D341Med (cell line): ENCODE measurements around the gene RNASET2.
"Not testable (repeated sequence)": the region's sequence is repeated elsewhere in the genome, so short reads cannot be mapped to it uniquely, and the experiment has no call there.

Experiments used
- DNase-seq: peaks from one replicate; pipeline ENCODE4 v3.0.0; 2012; ENCODE audit warnings: low spot score

RNASET2 gene

DNA sequence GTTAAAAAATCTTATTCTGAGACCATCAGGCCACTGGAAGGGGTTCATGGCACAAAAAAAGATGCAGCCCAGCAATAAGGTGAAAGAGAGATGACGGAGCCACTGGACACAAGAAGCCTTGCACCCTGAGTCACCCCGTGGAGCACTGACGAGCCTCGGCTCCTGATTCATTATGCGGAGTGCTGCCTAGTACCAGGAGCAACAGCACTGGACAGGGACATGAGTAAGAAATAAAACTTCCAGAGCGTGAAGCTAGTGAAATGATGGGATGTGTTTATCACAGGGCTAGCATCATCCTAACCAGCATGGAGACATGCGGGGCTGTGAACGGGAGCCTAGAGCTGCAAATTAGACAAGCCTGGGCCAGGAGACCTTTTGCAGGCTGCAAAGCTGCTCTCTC, 53.3 kb downstream of the RNASET2 start:
- DNase-seq: no peak

DNA sequence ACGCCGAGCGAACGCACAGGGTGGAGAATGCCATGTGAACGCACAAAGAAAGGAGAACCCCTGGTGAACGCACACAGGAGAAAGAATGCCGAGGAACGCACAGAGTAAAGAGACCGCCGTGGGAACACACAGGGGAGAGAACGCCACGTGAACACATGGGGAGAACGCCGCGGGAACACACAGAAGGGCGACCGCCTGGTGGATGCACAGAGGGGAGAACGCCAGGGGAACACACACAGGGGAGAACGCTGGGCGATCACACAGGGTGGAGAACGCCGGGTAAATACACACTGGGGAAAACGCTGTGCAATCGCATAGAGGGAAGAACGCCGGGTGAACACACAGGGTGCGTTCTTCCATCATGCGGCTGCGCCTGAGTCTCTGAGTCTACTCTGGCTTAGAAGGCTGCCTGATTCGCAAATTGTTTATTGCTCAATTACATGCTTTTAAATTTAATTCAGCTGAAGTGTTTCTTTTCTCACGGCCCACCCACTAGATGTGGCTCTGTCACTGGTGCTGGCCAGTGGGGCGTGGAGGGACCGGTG, 54.1 kb downstream of the RNASET2 start:
- DNase-seq: no peak

DNA sequence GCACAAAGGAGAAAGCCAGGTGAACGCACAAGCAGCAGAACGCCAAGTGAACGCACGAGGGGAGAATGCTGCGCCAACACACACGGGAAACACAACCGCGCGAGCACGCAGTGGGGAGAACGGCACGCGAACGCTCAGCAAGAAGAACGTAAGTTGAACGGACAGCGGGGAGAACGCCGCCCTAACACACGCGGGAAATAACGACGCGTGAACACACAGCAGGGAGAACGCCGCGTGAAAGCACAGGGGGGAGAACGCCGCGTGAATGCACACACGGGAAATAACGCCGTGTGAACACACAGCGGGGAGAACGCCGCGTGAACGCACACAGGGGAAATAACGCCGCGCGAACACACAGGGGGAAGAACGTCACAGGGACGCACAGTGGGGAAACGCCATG, 54.7 kb downstream of the RNASET2 start:
- no peak for DNase-seq

DNA sequence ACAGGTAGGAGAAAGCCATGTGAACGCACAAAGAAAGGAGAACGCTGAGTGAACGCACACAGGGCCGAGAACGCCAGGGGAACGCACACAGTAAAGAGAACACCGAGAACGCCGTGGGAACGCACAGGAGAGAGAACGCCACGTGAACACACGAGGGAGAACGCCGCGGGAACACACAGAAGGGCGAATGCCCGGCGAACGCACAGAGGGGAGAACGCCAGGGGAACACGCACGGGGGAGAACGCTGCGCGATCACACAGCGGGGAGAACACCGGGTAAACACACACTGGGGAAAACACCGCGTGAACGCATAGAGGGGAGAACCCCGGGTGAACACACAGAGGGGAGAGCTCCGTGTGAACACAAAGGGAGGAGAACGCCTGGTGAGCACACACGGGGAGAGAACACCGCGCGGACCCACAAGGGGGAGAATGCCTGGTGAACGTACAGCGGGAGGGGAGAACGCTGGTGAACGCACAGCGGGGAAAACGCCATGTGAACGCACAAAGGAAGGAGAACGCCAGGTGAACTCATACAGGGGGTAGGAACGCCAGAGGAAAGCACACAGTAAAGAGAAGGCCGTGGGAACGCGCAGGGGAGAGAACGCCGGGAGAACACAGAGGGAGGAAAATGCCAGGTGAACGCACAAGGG, 55.3 kb downstream of the RNASET2 start:
- no peak for DNase-seq

DNA sequence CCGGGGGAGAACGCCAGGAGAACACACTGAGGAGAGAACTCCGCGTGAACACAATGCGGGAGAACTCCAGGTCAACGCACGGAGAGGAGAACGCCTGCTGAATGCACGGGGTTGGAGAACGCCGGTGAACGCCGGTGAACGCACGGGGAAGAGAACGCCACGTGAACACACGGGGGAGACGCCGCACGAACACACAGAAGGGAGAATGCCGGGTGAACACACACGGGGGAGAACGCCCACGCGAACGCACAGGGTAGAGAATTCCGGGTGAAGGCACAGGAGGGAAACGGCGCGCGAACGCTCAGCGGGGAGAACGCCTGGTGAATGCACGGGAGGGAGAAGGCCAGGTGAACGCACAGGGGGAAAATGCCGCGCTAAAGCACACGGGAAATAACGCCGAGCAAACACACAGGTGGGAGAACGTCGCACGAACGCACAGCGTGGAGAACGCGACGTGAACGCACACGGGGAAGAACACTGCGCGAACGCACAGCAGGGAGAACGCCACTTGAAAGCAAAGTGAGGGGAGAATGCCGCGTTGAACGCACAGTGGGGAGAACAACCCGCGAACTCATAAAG, 56.1 kb downstream of the RNASET2 start:
- DNase-seq: no peak

DNA sequence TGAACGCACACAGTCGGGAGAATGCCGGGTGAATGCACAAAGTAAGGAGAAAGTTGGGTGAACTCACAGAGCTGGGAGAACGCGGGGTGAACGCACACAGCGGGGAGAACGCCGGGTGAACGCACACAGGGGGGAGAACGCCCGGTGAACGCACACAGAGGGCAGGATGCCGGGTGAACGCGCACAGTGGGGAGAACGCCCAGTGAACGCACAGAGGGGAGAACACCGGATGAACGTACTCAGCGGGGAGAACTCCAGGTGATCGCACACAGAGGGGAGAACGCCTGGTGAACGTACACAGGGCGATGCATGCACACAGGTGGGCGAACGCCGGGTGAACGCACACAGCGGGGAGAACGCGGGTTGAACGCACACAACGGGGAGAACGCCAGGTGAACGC, 57.4 kb downstream of the RNASET2 start:
- no peak for DNase-seq

DNA sequence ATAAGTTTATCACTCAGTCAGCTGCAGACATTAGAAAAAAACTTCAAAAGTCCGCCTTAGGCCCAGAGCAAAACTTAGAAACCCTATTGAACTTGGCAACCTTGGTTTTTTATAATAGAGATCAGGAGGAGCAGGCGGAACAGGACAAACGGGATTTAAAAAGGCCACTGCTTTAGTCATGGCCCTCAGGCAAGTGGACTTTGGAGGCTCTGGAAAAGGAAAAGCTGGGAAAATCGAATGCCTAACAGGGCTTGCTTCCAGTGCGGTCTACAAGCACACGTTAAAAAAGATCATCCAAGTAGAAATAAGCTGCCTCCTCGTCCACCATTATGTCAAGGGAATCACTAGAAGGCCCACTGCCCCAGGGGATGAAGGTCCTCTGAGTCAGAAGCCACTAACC, 61.7 kb downstream of the RNASET2 start:
- DNase-seq: not testable (repeated sequence)

DNA sequence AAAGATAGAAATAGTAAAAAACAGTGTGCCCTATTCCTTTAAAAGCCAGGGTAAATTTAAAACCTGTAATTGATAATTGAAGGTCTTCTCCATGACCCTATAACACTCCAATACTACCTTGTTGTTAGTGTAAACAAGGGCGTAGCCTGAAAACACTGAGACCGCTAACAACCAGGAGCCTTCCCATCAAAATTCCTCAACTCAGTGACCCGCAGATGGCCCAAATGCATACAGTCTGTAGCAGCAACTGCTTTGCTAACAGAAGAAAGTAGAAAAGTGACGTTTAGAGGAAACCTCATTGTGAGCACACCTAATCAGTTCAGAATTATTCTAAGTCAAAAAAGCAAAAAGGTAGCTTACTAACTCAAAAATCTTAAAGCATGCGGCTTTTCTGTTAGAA, 63.9 kb downstream of the RNASET2 start:
- not testable (repeated sequence) for DNase-seq

DNA sequence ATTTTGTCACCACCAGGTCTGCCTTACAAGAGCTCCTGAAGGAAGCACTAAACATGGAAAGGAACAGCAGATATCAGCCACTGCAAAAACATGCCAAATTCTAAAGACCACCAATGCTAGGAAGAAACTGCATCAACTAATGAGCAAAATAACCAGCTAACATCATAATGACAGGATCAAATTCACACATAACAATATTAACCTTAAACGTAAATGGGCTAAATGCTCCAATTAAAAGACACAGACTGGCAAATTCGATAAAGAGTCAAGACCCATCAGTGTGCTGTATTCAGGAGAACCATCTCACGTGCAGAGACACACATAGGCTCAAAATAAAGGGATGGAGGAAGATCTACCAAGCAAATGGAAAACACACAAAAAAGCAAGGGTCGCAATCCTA, 69.6 kb downstream of the RNASET2 start:
- not testable (repeated sequence) for DNase-seq

DNA sequence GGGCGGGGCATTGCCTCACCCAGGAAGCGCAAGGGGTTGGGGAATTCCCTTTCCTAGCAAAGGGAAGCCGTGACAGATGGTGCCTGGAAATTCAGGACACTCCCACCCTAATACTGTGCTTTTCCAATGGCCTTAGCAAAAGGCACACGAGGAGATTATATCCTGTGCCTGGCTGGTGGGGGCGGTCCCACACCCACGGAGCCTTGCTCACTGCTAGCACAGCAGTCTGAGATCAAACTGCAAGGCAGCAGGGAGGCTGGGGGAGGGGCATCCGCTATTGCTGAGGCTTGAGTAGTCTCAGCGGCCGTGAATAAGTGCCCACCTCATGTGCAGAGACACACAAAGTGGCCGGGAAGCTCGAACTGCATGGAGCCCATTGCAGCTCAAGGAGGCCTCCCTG, 71.4 kb downstream of the RNASET2 start:
- not testable (repeated sequence) for DNase-seq

DNA sequence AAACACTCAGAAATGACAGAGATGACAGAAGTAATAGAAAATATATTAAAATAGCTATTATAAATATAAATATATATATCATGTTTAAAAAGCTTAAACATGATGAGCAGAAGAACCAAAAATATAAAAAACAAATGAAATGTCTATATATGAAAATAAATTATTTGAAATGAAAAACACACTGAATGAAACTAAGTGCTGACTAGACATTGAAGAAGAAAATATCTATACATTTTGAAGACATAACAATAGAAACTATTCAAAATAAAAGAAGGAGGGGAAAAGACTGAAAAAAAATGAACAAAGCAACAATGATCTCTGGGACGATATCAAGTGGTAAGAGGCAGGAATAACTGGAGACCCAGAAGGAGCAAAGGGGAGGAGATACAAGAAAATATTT, 76.8 kb downstream of the RNASET2 start:
- no peak for DNase-seq
